Activated CD8-positive, alpha-beta memory T cell treated with anti-CD3 and anti-CD28 coated beads, Interleukin-2, amount 10 ng/mL, durations not matched to agents 7 days and 5 days (primary cell): Measurements from ENCODE around the gene BCL2L12. TPM values are rescaled to one million over a fixed set of nuclear protein-coding genes. Genes with fewer than 3 reads are reported as not detected.
A peak's percentile ranks its signal among the peaks of the same experiment; 100 is the strongest.

Experiments used
- ATAC-seq: fragments of 150-1000 bp; cut with Tn5 transposase; one replicate; pipeline ENCODE4 v1.10.0; 2021; ENCODE audit warnings: moderate library complexity
- CTCF ChIA-PET: fragments of 350-600 bp; sonication (Branson Sonifier 250); formaldehyde crosslinking; loops from one replicate; lab custom pipeline; 2021; ENCODE audit warnings: antibody characterized with exemption; lab: Charles Lee
- DNase-seq: peaks from one replicate; pipeline ENCODE4 v3.0.0-alpha.2; 2020
- H3K27ac Mint-ChIP-seq: one replicate; pipeline ENCODE4 v1.8.0; 2021; ENCODE audit warnings: mild to moderate bottlenecking, mixed read lengths
- H3K27me3 Mint-ChIP-seq: one replicate; pipeline ENCODE4 v1.8.0; 2021; ENCODE audit warnings: mixed read lengths
- H3K36me3 Mint-ChIP-seq: one replicate; pipeline ENCODE4 v1.8.0; 2021; ENCODE audit warnings: mild to moderate bottlenecking, mixed read lengths
- H3K4me1 Mint-ChIP-seq: one replicate; pipeline ENCODE4 v1.8.0; 2021; ENCODE audit warnings: mixed read lengths
- H3K4me3 Mint-ChIP-seq: one replicate; pipeline ENCODE4 v1.8.0; 2021; ENCODE audit warnings: mild to moderate bottlenecking, moderate library complexity, mixed read lengths
- H3K9me3 Mint-ChIP-seq: one replicate; pipeline ENCODE4 v1.8.0; 2022; ENCODE audit warnings: low read depth, mixed read lengths
- total RNA-seq, 2 experiments: library from RNA; stranded (reverse); gene quantifications; one replicate each; pipeline ENCODE4 v1.2.3, GENCODE V29; 2021

BCL2L12 gene
- total RNA-seq, 2 experiments from 2014 or later, result 90.6 to 94.5 TPM

- CTCF ChIA-PET, result interaction anchor here (0.6 to 7.0 kb wide), 34 partner anchors 8 to 205 kb away, joined by 3 to 68 read pairs (median 4); partner anchors contain the start of genes BCL2L12, FLT3LG, IRF3 and NOSIP
- Mint-ChIP-seq H3K9me3 (no peaks in the 10 kb centered on the region), H3K36me3 (peaks cover 11% of the 10 kb centered on the region), H3K4me3 (peak overlapping the region; percentile 74), H3K27me3 (no peaks in the 10 kb centered on the region), H3K27ac (peak overlapping the region; percentile 92), H3K4me1 (peaks cover 40% of the 10 kb centered on the region)
- peak; percentile 12 for ATAC-seq
- DNase-seq, result peak; percentile 91
These were observed 12.4 kb downstream of the BCL2L12 start for GRCh38 chr19:49677901-49678674.

DNA sequence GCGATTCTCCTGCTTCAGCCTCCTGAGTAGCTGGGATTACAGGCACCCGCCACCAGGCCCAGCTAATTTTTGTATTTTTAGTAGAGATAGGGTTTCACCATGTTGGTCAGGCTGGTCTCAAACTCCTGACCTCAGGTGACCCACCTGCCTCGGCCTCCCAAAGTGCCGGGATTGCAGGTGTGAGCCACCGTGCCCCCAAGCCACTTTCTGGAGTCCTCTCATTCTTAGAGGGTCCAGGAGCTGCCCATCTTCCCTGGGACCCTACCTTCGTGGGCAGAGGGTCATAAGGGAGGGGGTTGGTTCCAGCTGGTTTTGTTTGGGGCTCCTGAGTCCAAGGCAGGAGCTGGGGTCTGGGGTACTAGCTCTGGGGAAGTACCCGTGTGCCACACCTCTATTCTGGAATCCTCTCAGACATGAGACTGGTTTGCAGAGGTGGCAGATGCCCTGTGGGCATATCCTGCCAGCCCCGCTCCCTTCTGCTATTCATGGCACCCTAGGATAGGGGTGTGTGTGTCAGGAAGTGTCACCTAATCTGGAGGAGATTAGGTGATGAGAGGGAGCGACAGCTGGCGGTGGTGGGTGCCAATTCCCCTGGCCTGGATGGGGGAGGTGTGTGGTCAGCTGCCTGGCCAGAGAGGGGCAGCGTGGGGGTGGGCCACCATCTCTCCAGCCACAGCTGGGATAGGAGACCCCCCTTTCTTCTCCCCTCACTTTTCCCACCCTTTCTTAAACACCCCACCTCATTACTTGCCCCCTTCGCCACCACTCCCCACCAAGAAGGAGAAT lies 13.4 kb downstream of the BCL2L12 start:
- peaks cover 19% of the 10 kb centered on the region for H3K36me3 Mint-ChIP-seq
- peak overlapping the region; percentile 36 for H3K27ac Mint-ChIP-seq
- no peaks in the 10 kb centered on the region for H3K9me3 Mint-ChIP-seq
- ATAC-seq, result no peak
- peaks cover 40% of the 10 kb centered on the region for H3K4me1 Mint-ChIP-seq
- no peak for DNase-seq
- H3K4me3 Mint-ChIP-seq, result no peak overlapping the region
- CTCF ChIA-PET, result interaction anchor here (0.6 to 7.0 kb wide), 21 partner anchors 9 to 316 kb away, joined by 3 to 68 read pairs (median 5); partner anchors contain the start of genes BCL2L12, FLT3LG, IRF3 and NOSIP
- no peaks in the 10 kb centered on the region for H3K27me3 Mint-ChIP-seq

- no peaks in the 10 kb centered on the region for H3K27me3 Mint-ChIP-seq
- H3K27ac Mint-ChIP-seq, result peak overlapping the region; percentile 81
- no peak for ATAC-seq
- H3K9me3 Mint-ChIP-seq, result no peaks in the 10 kb centered on the region
- H3K4me3 Mint-ChIP-seq, result peak overlapping the region; percentile 26
- no peak for DNase-seq
- peaks cover 40% of the 10 kb centered on the region for H3K4me1 Mint-ChIP-seq
- peaks cover 19% of the 10 kb centered on the region for H3K36me3 Mint-ChIP-seq
- CTCF ChIA-PET, result interaction anchor here (0.6 to 7.0 kb wide), 12 partner anchors 8 to 317 kb away, joined by 3 to 68 read pairs (median 6); partner anchors contain the start of genes BCL2L12, FLT3LG, IRF3 and NOSIP
These were observed 14.2 kb downstream of the BCL2L12 start for GRCh38 chr19:49679771-49680413.

- ATAC-seq (peak; percentile 5), DNase-seq (peak; percentile 95)
- no peaks in the 10 kb centered on the region for H3K9me3 Mint-ChIP-seq
- peak overlapping the region; percentile 26 for H3K4me3 Mint-ChIP-seq
- H3K4me1 Mint-ChIP-seq, result peaks cover 39% of the 10 kb centered on the region
- CTCF ChIA-PET, result interaction anchor here (0.6 to 7.0 kb wide), 29 partner anchors 9 to 289 kb away, joined by 3 to 64 read pairs (median 4); partner anchors contain the start of genes ADM5, AP2A1, BCL2L12 and FLT3LG
- H3K36me3 Mint-ChIP-seq, result peaks cover 26% of the 10 kb centered on the region
- H3K27me3 Mint-ChIP-seq, result no peaks in the 10 kb centered on the region
- peak overlapping the region; percentile 81 for H3K27ac Mint-ChIP-seq
These were observed 15.0 kb downstream of the BCL2L12 start for GRCh38 chr19:49680421-49681351.

DNA sequence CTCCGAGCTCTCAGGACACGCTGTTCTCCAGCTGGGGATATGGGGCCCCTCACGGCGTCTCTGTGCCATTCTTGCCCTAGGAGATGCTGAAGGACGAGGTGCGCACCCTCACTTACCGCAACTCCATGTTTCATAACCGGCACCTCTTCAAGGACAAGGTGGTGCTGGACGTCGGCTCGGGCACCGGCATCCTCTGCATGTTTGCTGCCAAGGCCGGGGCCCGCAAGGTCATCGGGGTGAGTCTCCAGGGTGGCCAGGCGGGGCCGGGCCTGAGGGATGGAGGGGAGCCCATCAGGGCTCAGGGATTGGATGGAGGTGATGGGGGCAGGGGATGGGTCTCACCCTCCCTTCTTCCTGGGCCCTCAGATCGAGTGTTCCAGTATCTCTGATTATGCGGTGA lies 16.1 kb downstream of the BCL2L12 start:
- Mint-ChIP-seq H3K4me1 (peaks cover 33% of the 10 kb centered on the region), H3K9me3 (no peaks in the 10 kb centered on the region), H3K36me3 (peaks cover 27% of the 10 kb centered on the region), H3K4me3 (no peak overlapping the region), H3K27ac (no peak overlapping the region), H3K27me3 (no peaks in the 10 kb centered on the region)
- DNase-seq (no peak), ATAC-seq (no peak)
- CTCF ChIA-PET, result interaction anchor here (0.6 to 7.0 kb wide), 9 partner anchors 10 to 555 kb away, joined by 3 to 54 read pairs (median 4); partner anchors contain the start of genes NOSIP, PRRG2, RRAS and SCAF1

GRCh38 chr19:49682274-49682673 lies 16.5 kb downstream of the BCL2L12 start:
- H3K9me3 Mint-ChIP-seq, result no peaks in the 10 kb centered on the region

GRCh38 chr19:49683814-49684250 lies 18.1 kb downstream of the BCL2L12 start:
- Mint-ChIP-seq H3K36me3 (peaks cover 27% of the 10 kb centered on the region), H3K4me1 (peaks cover 32% of the 10 kb centered on the region), H3K9me3 (no peaks in the 10 kb centered on the region), H3K27me3 (no peaks in the 10 kb centered on the region), H3K27ac (no peak overlapping the region), H3K4me3 (no peak overlapping the region)
- DNase-seq (no peak), ATAC-seq (no peak)
- CTCF ChIA-PET, result interaction anchor here (0.6 to 2.0 kb wide), 4 partner anchors 16 to 103 kb away, joined by 3 to 5 read pairs (median 4); partner anchors contain the start of gene NOSIP

More at GRCh38 chr19:49682274-49682673, 16.5 kb downstream of the BCL2L12 start:
- peak overlapping the region; percentile 33 for H3K27ac Mint-ChIP-seq
- no peak overlapping the region for H3K4me3 Mint-ChIP-seq
- DNase-seq (no peak), ATAC-seq (no peak)
- H3K36me3 Mint-ChIP-seq, result peaks cover 27% of the 10 kb centered on the region
- H3K4me1 Mint-ChIP-seq, result peaks cover 36% of the 10 kb centered on the region
- CTCF ChIA-PET, result interaction anchor here (1.0 to 7.0 kb wide), 4 partner anchors 10 to 102 kb away, joined by 3 to 54 read pairs (median 10); partner anchors contain the start of genes NOSIP, PRRG2, RRAS and SCAF1
- no peaks in the 10 kb centered on the region for H3K27me3 Mint-ChIP-seq

- peaks cover 32% of the 10 kb centered on the region for H3K4me1 Mint-ChIP-seq
- no peak for ATAC-seq
- peak; percentile 44 for DNase-seq
- H3K27ac Mint-ChIP-seq, result no peak overlapping the region
- CTCF ChIA-PET, result interaction anchor here (0.6 to 2.0 kb wide), 5 partner anchors 11 to 104 kb away, joined by 3 to 5 read pairs (median 4); partner anchors contain the start of gene NOSIP
- no peaks in the 10 kb centered on the region for H3K27me3 Mint-ChIP-seq
- peaks cover 27% of the 10 kb centered on the region for H3K36me3 Mint-ChIP-seq
- no peaks in the 10 kb centered on the region for H3K9me3 Mint-ChIP-seq
- no peak overlapping the region for H3K4me3 Mint-ChIP-seq
These were observed 18.7 kb downstream of the BCL2L12 start for GRCh38 chr19:49684251-49684982.

DNA sequence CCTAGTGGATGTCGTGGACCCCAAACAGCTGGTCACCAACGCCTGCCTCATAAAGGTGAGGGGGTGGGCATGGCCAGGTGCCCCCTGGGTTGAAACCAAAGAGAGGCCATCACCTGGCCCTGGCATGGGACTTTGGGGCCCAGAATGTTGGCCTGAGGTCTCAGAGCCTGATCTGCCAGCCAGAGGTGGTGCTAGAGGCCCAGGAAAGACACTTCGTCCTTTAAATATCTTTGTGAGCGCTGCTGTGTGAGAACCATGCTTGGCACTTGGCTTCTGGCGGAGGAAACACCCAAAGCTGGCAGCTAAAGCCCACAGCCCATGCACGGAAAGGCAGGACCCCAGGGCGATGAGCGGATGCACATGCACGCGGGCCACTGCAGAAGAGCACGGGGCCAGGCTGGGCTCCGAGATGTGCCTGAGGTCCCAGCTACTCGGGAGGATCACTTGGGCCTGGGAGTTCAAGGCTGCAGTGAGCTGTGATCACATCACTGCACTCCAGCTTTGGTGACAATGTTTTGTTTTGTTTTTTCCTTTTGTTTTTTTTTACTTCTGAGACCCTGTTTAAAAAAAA lies 19.3 kb downstream of the BCL2L12 start:
- Mint-ChIP-seq H3K27ac (no peak overlapping the region), H3K9me3 (no peaks in the 10 kb centered on the region), H3K27me3 (no peaks in the 10 kb centered on the region), H3K4me1 (peaks cover 31% of the 10 kb centered on the region), H3K36me3 (peaks cover 27% of the 10 kb centered on the region), H3K4me3 (no peak overlapping the region)
- ATAC-seq, result no peak
- DNase-seq, result no peak
- CTCF ChIA-PET, result interaction anchor here (1.1 to 2.0 kb wide), 5 partner anchors 11 to 128 kb away, joined by 3 to 5 read pairs (median 4); partner anchors contain the start of genes FUZ and NOSIP

- H3K27ac Mint-ChIP-seq, result no peak overlapping the region
- DNase-seq, result no peak
- H3K36me3 Mint-ChIP-seq, result peaks cover 27% of the 10 kb centered on the region
- no peak for ATAC-seq
- H3K9me3 Mint-ChIP-seq, result no peaks in the 10 kb centered on the region
- H3K27me3 Mint-ChIP-seq, result peaks cover 7% of the 10 kb centered on the region
- H3K4me1 Mint-ChIP-seq, result peaks cover 30% of the 10 kb centered on the region
- no peak overlapping the region for H3K4me3 Mint-ChIP-seq
- CTCF ChIA-PET, result interaction anchor here (1.2 to 2.0 kb wide), 2 partner anchors 106 to 127 kb away, joined by 3 to 4 read pairs; partner anchors contain the start of genes FUZ and NOSIP
These were observed 20.2 kb downstream of the BCL2L12 start for GRCh38 chr19:49685845-49686332.
